Mucosa of rectum (tissue), 2 donors: ENCODE measurements around the gene KSR1.
"Not testable (repeated sequence)": the region's sequence is repeated elsewhere in the genome, so short reads cannot be mapped to it uniquely, and the experiment has no call there.

ENCODE experiments used
- H3K27ac ChIP-seq, 2 donors: one replicate each; pipeline ENCODE4 v1.7.0; 2013; ENCODE audit warnings: inconsistent platforms in 2 of 2, low read depth in 2 of 2, low read length in 2 of 2
- H3K27me3 ChIP-seq, 2 donors: one replicate each; pipeline ENCODE4 v1.7.0; 2013; ENCODE audit warnings: low read length in 2 of 2; ENCODE audit not compliant: control insufficient read depth in 2 of 2, insufficient read depth in 2 of 2
- H3K36me3 ChIP-seq, 2 donors: one replicate each; pipeline ENCODE4 v1.7.0; 2013; ENCODE audit warnings: low read length in 2 of 2; ENCODE audit not compliant: control insufficient read depth in 2 of 2, insufficient read depth in 2 of 2
- H3K4me1 ChIP-seq, 2 donors: one replicate each; pipeline ENCODE4 v1.7.0; 2013; ENCODE audit warnings: low read length in 2 of 2, mild to moderate bottlenecking in 1 of 2; ENCODE audit not compliant: control insufficient read depth in 2 of 2, insufficient read depth in 2 of 2
- H3K4me3 ChIP-seq, 2 donors: one replicate each; pipeline ENCODE4 v1.7.0; 2013; ENCODE audit warnings: low read length in 2 of 2
- H3K9ac ChIP-seq, 2 donors: one replicate each; pipeline ENCODE4 v1.7.0; 2013; ENCODE audit warnings: low read length in 2 of 2, low read depth in 1 of 2, mild to moderate bottlenecking in 1 of 2
- H3K9me3 ChIP-seq, 2 donors: one replicate each; pipeline ENCODE4 v1.7.0; 2013; ENCODE audit warnings: low read length in 2 of 2; ENCODE audit not compliant: control insufficient read depth in 2 of 2
- donor health status: healthy.
- donor health status: Normal muscosa, but diverticular disease.

Gene KSR1

GRCh38 chr17:27459433-27459832 is 3.2 kb downstream of the KSR1 start:
- no peak overlapping the region for H3K4me3 ChIP-seq
- H3K9me3 ChIP-seq = no peaks in the 10 kb centered on the region
- peaks cover 2 to 6% of the 10 kb centered on the region in 2 donors for H3K27me3 ChIP-seq
- no peaks in the 10 kb centered on the region for H3K36me3 ChIP-seq
- no peak overlapping the region for H3K9ac ChIP-seq
- no peak overlapping the region for H3K27ac ChIP-seq
- H3K4me1 ChIP-seq = peaks cover 5 to 12% of the 10 kb centered on the region in 2 donors

- Histone ChIP-seq H3K4me1 (peaks cover 5 to 12% of the 10 kb centered on the region in 2 donors), H3K9ac (no peak overlapping the region), H3K9me3 (no peaks in the 10 kb centered on the region), H3K27me3 (peaks cover 2 to 6% of the 10 kb centered on the region in 2 donors), H3K36me3 (no peaks in the 10 kb centered on the region), H3K27ac (no peak overlapping the region), H3K4me3 (no peak overlapping the region)
Measured at GRCh38 chr17:27460196-27460725, 4.0 kb downstream of the KSR1 start.

DNA sequence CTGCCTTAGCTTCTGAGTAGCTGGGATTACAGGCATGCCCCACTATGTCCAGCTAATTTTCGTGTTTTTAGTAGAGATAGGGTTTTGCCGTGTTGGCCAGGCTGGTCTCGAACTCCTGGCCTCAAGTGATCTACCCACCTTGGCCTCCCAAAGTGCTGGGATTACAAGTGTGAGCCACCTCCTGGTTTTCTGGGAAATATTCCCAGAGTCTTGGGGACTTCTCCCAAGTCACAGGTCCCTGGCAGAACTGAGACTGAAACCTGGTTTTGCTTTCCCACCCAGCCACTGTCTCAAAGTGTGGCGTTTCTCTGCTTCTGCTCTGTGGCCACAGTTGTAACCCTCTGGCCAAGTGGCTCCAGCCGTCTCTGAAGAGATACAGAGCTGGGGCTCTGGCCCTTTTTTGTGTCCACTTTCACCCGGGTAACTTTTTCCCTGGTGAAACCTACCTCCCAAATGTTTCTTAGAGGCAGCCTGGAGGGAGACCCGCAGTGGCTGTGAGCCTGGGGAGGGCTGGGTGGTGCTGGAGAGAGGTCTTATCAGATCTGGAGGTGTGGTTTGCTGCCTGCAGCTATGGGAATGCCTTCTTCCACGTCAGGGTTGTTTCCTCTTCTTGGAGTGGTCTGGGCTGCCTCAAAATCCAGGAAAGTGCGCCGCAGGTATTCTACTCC is 5.1 kb downstream of the KSR1 start:
- H3K4me1 ChIP-seq = peaks cover 5 to 13% of the 10 kb centered on the region in 2 donors
- no peak overlapping the region for H3K4me3 ChIP-seq
- H3K27ac ChIP-seq = no peak overlapping the region
- H3K36me3 ChIP-seq = no peaks in the 10 kb centered on the region
- H3K27me3 ChIP-seq = peaks cover 2 to 6% of the 10 kb centered on the region in 2 donors
- no peak overlapping the region for H3K9ac ChIP-seq
- H3K9me3 ChIP-seq = no peaks in the 10 kb centered on the region

DNA sequence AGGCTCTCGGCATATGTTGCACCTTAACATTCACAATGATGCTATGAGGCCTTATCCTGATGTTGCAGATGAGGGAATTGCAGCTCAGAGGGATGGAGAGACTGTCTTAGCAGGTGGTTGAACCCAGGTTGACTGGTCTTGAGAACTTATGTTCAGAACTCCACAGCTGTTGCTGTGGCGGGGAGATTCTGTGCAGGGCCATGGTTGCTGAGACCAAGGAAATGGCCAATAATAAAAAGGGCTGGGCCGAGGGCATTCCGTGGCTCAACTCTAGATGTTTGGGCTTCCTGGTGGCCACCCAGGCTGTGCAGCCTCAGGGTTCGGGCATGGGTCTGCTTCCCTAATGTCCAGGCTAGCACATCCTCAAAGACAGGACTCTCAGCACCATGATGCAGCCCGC is 5.9 kb downstream of the KSR1 start:
- Histone ChIP-seq H3K9me3 (no peaks in the 10 kb centered on the region), H3K4me1 (peaks cover 2 to 17% of the 10 kb centered on the region in 2 donors), H3K27me3 (peaks cover 2 to 5% of the 10 kb centered on the region in 2 donors), H3K4me3 (no peak overlapping the region), H3K27ac (no peak overlapping the region), H3K9ac (no peak overlapping the region), H3K36me3 (no peaks in the 10 kb centered on the region)

GRCh38 chr17:27462714-27463113 is 6.5 kb downstream of the KSR1 start:
- no peak overlapping the region for H3K4me3 ChIP-seq
- H3K27me3 ChIP-seq = peaks cover 0 to 2% of the 10 kb centered on the region in 2 donors
- H3K9me3 ChIP-seq = no peaks in the 10 kb centered on the region
- no peak overlapping the region for H3K9ac ChIP-seq
- peaks cover 0 to 12% of the 10 kb centered on the region in 2 donors for H3K4me1 ChIP-seq
- no peaks in the 10 kb centered on the region for H3K36me3 ChIP-seq
- H3K27ac ChIP-seq = no peak overlapping the region

GRCh38 chr17:27463235-27463677 is 7.0 kb downstream of the KSR1 start:
- Histone ChIP-seq H3K27ac (no peak overlapping the region), H3K4me1 (peaks cover 0 to 9% of the 10 kb centered on the region in 2 donors), H3K4me3 (no peak overlapping the region), H3K9ac (no peak overlapping the region), H3K36me3 (no peaks in the 10 kb centered on the region), H3K27me3 (peaks cover 0 to 2% of the 10 kb centered on the region in 2 donors), H3K9me3 (no peaks in the 10 kb centered on the region)

GRCh38 chr17:27464019-27464418 is 7.8 kb downstream of the KSR1 start:
- not testable (repeated sequence) for H3K27me3 ChIP-seq, H3K27ac ChIP-seq, H3K4me1 ChIP-seq, H3K36me3 ChIP-seq, H3K9me3 ChIP-seq, H3K4me3 ChIP-seq, H3K9ac ChIP-seq

DNA sequence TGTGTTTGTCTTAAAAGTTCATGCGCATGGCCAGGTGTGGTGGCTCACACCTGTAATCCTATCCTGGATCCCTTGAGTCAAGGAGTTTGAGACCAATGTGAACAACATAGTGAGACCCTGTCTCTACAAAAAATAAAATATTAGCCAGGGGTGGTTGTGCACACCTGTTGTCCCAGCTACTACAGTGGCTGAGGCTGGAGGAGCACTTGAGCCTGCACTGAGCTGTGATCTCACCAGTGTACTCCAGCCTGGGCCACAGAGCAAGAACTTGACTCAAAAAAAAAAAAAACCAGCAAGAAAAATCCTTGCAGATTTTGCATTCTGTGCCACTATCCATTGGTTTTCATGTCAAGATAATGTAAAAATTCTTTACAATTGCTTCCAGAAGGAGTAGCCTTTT is 8.2 kb downstream of the KSR1 start:
- Histone ChIP-seq H3K4me3 (no peak overlapping the region), H3K27ac (no peak overlapping the region), H3K9ac (no peak overlapping the region), H3K27me3 (no peaks in the 10 kb centered on the region), H3K4me1 (peaks cover 0 to 5% of the 10 kb centered on the region in 2 donors), H3K36me3 (no peaks in the 10 kb centered on the region), H3K9me3 (no peaks in the 10 kb centered on the region)

GRCh38 chr17:27465875-27466274 is 9.6 kb downstream of the KSR1 start:
- H3K9me3 ChIP-seq, H3K4me3 ChIP-seq, H3K9ac ChIP-seq, H3K4me1 ChIP-seq, H3K36me3 ChIP-seq, H3K27me3 ChIP-seq: not testable (repeated sequence)
- H3K27ac ChIP-seq = peak overlapping the region in 1 of 2 donors; percentile 11

GRCh38 chr17:27466376-27466742 is 10.1 kb downstream of the KSR1 start:
- H3K27ac ChIP-seq = peak overlapping the region in 1 of 2 donors; percentile 11
- peaks cover 0 to 5% of the 10 kb centered on the region in 2 donors for H3K4me1 ChIP-seq
- H3K27me3 ChIP-seq = no peaks in the 10 kb centered on the region
- no peak overlapping the region for H3K9ac ChIP-seq
- H3K36me3 ChIP-seq = no peaks in the 10 kb centered on the region
- no peak overlapping the region for H3K4me3 ChIP-seq
- no peaks in the 10 kb centered on the region for H3K9me3 ChIP-seq
